GM19351 (cell line): ENCODE results near the gene PRC1.
"Not testable (repeated sequence)": the region's sequence is repeated elsewhere in the genome, so short reads cannot be mapped to it uniquely, and the experiment has no call there.

Experiments
- ATAC-seq: cut with Tn5 transposase; IDR thresholded peaks from one replicate; pipeline ENCODE4 v1.9.1; 2021; ENCODE audit warnings: mild to moderate bottlenecking, moderate library complexity; ENCODE audit not compliant: unreplicated experiment

The PRC1 gene

GRCh38 chr15:90934949-90935751, 59.2 kb downstream of the PRC1 start, which contains the start of gene UNC45A:
TSS of gene UNC45A (plus strand) at chr15:90935285. CDS start at chr15:90935325, 40 bp downstream.
- peak; percentile 61 for ATAC-seq

DNA sequence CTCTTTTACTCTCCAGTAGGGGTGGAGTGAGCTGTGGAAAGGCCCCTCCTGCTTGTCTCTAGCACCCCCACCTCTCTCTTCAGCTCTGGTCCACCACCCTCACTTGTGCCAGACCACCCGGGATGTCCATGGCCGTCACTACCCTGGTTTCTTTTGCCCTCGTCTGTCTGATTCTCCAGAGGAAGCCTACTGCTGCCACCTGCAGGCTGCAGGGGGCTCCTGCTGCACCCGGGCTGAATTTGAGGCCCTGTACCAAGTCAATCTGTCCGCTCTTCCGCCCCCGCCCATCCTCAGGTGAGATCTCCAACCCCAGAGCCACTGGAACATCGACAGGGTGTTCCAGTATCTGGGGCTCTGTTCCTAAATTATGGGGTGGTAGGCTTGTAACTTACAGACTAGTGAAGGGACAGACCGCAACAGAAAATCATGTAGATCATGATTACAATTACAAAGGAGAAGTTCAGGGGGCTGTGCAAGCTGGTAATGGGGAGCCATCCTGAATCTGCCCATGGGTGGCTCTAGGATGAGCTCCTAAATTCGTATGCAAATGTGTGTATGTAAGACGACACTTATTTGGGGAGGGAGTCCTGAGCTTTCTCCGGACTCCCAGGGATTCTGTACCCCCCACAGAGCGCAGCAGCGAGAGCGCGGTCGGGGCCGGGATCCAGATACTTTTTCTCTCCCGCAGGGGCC, 59.9 kb downstream of the PRC1 start:
- peak; percentile 41 for ATAC-seq

DNA sequence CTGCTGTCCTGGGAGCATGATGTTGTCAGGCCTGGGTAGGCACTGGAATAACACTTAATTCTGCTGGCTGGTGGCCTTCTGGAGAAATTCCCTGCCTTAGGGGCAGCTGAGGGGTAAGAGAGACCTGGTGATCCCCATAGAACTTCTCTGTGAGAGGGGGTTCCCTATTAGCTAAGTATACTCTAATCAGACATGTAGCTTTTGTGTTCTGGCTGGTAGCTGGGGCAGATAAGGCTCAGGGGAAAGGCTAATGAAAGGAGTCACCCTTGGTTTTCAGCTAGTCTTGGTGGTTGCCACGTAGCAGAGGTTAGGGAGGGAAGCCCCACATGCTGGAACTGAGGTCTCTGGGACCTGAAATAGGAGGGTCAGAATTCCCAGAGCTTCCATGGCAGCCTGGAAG, 61.0 kb downstream of the PRC1 start:
- ATAC-seq = no peak

DNA sequence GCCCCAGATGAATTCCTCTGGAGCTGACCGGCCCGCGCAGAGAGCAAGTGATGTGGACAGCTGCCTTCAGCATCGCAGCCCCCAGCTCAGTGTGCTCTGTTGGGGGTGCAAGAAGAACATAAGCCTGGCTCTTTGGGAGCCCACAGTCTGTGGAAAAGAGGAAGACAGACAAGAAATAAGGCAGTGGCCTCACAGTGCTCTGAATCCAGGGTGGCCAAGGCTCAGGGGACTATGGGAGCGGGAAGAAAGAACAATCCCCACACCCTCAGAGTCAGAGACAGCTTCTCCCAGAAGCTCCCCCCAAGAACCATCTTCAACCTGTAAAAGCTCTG, 61.7 kb downstream of the PRC1 start:
- no peak for ATAC-seq

DNA sequence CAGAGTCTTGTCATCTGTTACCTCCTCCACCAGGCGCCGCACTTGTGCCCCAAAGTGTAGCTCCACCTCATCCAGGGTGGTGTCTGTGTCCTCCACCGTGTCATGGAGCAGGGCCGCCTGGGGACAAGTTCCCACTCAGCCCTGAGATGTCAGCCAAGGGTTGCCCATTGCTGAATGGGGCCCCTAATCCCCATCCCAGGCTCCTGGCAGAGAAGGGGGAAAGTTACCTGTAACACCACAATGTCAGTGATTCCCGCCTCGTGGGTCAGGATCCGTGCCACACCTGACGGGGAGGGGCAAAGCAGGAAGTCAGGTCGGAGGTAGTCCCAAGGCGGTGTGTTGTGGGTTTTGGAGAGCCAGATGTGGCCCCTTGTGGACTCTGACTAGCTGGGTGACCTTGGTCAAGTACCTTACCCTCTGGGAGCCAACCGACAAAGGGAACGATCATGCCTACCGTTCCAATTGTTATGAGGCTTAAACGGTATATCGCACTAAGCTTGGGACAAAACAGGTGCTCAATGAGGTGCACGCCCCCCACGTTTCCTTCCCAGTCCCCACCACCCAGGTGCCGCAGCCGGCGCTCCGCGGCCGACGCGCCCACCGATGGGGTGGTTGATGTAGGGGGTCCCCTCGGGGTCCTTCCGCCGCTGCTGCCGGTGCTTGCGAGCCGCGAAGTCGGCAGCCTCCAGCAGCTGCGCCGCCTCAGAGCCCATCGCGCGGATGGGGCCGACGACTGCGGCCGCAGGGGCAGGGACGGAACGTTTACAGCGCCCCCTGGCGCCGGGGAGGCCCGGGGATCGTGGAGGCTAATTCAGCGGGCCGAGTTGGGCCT, 62.3 kb downstream of the PRC1 start, which contains the start of gene HDDC3:
Gene HDDC3, minus strand, starts transcription at position 722 of the 832 bp plus-strand sequence. Its CDS starts 9 bp downstream, at position 713.
- peak; percentile 43 for ATAC-seq

GRCh38 chr15:90931575-90931827, 62.8 kb downstream of the PRC1 start:
- ATAC-seq = no peak

DNA sequence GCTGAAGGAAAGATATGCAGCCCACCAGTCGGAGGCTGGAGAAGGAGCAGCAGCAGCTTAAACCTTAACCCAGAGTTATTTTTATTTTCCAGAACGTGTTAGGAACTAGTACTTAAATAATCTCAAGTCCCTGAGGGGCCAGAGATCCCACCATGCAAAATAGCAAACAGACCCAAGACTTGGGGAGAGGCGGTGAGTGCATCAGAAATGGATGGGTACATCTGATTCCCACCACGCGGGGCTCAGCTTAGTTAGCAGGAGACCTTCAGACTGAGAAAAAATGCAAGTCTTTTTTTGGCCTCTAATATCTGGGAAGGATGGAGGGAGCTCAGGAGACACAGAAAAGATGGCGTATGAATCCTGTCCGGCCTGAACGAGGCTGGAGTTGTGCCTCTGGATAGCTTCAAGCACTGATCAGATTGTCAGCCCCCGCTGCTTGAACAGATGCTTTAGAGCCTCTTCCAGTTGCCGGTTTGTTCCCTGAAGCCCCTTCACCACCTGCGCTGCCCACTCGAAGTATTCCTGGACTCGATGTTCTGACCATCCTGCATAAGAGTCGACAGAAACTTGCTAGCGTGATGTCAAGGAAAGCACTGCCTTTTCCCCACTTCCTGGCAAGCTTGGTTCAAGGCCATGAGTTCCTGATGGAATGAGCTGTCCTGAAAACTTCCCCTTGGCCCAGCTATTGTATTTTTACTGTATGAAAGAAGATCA, 63.3 kb downstream of the PRC1 start:
- no peak for ATAC-seq

DNA sequence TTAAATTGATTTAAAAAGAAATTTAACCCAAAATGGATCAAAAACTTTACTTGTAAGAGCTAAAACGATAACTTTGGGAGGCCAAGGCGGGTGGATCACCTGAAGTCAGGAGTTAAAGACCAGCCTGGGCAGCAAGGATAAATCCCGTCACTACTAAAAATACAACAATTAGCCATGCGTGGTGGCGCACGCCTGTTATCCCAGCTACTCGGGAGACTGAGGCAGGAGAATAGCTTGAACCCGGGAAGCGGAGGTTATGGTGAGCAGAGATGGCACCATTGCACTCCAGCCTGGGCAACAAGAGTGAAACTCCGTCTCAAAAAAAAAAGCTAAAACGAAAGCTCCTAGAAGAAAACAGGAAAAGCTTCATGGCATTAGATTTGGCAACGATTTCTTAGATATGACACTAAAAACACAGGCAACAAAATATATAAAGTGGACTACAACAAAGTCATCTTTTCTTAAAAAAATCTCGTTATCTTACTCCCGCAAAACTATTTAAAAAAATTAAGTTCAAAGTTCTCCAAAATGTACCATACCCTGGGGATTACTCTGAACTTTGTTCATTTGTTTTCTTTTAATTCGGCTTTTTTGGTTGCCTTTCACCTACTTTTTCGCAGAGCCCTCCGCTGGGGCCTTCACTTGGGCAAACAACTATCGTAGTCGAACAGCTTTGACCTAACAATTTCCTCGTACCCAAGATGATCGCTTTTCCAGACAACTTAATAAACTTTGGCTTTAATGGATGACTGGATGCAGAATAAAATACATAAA, 64.9 kb downstream of the PRC1 start:
- no peak for ATAC-seq

GRCh38 chr15:90928106-90928505, 66.2 kb downstream of the PRC1 start:
- ATAC-seq = not testable (repeated sequence)

- ATAC-seq = not testable (repeated sequence)
Observed at GRCh38 chr15:90926766-90927165, 67.6 kb downstream of the PRC1 start.

DNA sequence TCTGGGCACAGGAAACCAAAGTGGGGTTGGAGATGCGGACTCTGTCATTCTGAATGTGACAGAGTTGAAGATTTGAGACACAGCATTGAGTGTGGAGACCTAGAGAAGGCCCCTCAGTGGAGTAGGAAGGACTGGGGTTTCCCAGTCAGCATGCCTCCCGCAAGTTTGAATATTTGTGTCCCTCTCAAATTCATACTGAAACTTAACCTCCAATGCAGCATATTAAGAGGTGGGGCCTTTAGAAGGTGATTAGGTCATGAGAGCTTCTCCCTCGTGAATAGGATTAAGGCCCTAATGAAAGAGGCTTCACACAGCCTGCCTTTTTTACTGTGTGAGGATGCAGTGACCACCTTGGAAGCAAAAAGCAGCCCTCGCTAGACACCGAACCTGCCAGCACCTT, 70.0 kb downstream of the PRC1 start:
- peak; percentile 72 for ATAC-seq

GRCh38 chr15:90922712-90923322, 71.5 kb downstream of the PRC1 start:
- ATAC-seq = peak; percentile 76

DNA sequence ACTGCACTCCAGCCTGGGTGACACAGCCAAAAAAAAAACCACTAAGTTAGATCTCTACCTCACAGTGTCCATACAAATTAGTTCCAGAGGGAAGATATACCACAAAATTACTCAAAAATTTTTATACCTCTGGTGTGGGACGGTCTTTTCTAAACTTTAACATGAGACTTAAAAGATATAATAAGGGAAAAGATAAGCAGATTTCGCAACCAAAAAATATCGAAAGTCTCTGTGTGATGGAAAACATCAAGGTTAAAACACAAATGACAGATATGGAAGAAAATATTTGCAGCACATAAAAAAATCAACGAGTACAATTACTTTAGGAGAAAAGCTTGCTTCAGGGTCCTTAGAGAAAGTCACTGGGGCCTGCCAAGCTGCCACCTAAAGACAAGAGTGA, 72.4 kb downstream of the PRC1 start:
- ATAC-seq = no peak

DNA sequence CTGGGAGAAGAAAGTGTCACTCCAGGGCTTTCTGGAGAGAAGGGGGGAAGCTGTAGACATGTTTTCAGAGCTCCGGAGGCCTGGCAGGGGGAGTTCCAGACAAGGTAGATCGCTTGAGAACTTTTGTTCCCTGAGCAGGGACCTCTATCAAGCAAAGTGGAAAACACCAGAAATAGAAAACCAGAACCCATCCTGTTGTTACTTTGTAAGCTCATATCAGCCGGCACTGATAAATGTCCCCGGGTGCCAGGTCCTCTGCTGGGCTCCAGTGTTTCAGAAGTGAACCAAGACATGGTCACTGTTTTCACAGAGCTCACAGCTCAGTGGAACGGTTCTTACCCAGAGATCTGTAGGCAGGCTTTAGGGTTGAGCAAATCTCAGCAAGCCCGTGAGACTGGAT, 75.5 kb downstream of the PRC1 start:
- ATAC-seq = no peak

DNA sequence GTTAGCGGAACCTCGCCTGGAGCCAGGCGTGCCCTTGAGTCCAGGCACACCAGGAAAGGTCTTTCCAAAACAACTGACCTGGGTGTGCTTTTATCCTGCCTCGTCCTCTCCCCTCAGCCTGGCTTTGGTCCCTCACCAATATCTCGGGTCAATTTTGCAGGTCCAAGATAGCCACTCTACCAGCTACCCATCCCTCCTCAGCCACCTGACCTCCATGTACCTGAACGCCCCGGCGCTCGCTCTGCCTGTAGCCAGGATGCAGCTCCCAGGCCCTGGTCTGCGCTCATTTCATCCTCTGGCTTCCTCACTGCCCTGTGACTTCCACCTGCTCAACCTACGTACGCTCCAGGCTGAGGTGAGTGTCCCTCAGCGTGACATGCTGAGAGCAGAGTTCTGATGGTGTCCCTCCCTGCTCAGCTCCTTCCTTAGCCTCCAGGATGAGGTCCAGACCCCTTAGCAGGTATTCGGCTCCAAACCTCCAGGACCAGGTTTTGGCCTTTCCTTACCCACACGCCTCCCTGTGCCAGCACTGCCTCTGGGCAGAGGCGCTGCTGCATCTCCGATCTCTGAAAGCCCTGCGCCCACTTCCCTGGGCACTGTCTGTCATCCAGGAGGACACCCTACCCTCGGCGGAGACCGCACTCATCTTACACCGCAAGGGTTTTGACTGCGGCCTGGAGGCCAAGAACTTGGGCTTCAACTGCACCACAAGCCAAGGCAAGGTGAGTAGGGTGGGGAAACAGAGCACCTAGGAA, 76.1 kb downstream of the PRC1 start:
- no peak for ATAC-seq

DNA sequence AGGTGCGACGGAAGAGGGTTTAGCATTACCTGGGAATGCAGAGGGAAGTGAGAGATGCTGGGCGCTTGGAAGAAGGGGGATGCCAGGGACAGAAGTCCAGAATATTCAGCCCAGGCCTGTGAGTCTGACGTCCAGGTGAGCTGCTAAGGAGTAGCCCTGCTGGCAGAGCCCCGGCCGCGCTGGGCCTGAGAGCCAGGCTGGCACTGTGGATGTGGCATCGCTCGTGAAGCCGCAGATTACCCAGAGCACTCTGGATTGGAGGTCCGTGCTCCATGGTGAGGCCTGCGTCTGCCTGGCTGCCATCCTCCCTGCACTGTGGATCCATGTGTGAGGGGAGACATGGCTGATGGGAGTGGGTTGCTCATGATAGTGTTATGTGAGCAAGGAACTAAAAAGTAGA, 76.8 kb downstream of the PRC1 start:
- no peak for ATAC-seq

DNA sequence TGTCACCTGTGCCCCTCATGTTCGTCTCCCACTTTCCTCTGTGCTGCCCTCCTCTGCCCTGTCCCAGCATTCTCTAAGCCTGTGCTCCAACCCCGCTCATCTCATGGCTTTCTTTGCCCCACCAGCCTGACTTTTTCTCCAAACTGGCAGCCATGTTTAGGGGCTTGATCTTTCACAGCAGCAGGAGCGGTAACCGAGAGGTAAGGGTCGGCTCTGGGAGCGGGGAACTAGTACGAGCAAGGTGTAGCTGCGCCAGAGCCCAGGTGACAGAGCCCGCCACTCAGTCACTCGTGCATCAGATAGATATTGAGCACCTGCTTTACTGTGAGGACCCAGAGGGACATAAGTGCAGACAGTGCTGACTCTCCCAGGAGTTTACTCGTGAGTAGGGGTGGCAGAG, 77.9 kb downstream of the PRC1 start:
- no peak for ATAC-seq
